ENCODE results near the gene PDK2. TPM values are rescaled to one million over a fixed set of nuclear protein-coding genes. Genes with fewer than 3 reads are reported as not detected.

PDK2 gene
- total RNA-seq = 19.2 and 19.3 TPM in 2 replicates
- polyA plus RNA-seq = 41.0 and 44.6 TPM in 2 replicates
- 27.6 and 28.3 TPM in 2 replicates for polyA plus RNA-seq (2012)
- polyA minus RNA-seq (ENCODE audit: low replicate concordance) = 178 and 230 TPM in 2 replicates

GRCh38 chr17:50094753-50095619 is at the start of gene PDK2:
PDK2 (plus strand) TSS chr17:50095351; CDS start chr17:50095436, 85 bp downstream.
- TF ChIP-seq EZH2 (IDR thresholded peaks at IDR 0.05; ENCODE audit: low read length, missing control alignments) = no peak
- no peak for TF ChIP-seq CTCF (conservative IDR thresholded peaks at IDR 0.05 in 1 of 2, IDR thresholded peaks at IDR 0.05 in 1 of 2; ENCODE audit: low read depth in 1 of 2, low read length in 2 of 2)
- H2AFZ ChIP-seq (ENCODE audit: low read length) = peak within 1 kb of the TSS; percentile 94
- H4K20me1 ChIP-seq (ENCODE audit: control insufficient read depth, extremely low read depth, insufficient read depth, low read length) = no peaks in the 10 kb centered on the region
- H3K36me3 ChIP-seq (ENCODE audit: control insufficient read depth, insufficient read depth, low read length) = peaks cover 8% of the 10 kb centered on the region
- H3K9ac ChIP-seq (ENCODE audit: insufficient read depth, low read length) = peak within 1 kb of the TSS; percentile 76
- peak within 1 kb of the TSS; percentile 85 to 94 (median 90) for H3K4me3 ChIP-seq (replicated peaks in 1 of 4; ENCODE audit: control extremely low read depth in 1 of 4, insufficient read depth in 1 of 4, low read depth in 3 of 4, low read length in 4 of 4)
- peak; percentile 95 to 96 for DNase-seq (ENCODE audit: low read depth in 2 of 2)
- no peaks in the 10 kb centered on the region for H3K9me3 ChIP-seq (ENCODE audit: control insufficient read depth, insufficient read depth, low read depth, low read length)
- peak within 1 kb of the TSS; percentile 54 for H3K27ac ChIP-seq (ENCODE audit: insufficient read depth, low read length)
- H3K4me1 ChIP-seq (ENCODE audit: control insufficient read depth, extremely low read depth, insufficient read depth, low read length) = peaks cover 14% of the 10 kb centered on the region
- no peaks in the 10 kb centered on the region for H3K79me2 ChIP-seq (ENCODE audit: control insufficient read depth, insufficient read depth, low read length)
- peak within 1 kb of the TSS; percentile 94 for H3K4me2 ChIP-seq (ENCODE audit: extremely low read depth, insufficient read depth, low read length)
- H3K27me3 ChIP-seq (ENCODE audit: control insufficient read depth, insufficient read depth, low read length) = no peaks in the 10 kb centered on the region

- no peak overlapping the region for H3K27ac ChIP-seq (ENCODE audit: insufficient read depth, low read length)
- H3K4me1 ChIP-seq (ENCODE audit: control insufficient read depth, extremely low read depth, insufficient read depth, low read length) = peaks cover 24% of the 10 kb centered on the region
- no peaks in the 10 kb centered on the region for H4K20me1 ChIP-seq (ENCODE audit: control insufficient read depth, extremely low read depth, insufficient read depth, low read length)
- H3K79me2 ChIP-seq (ENCODE audit: control insufficient read depth, insufficient read depth, low read length) = no peaks in the 10 kb centered on the region
- no peaks in the 10 kb centered on the region for H3K36me3 ChIP-seq (ENCODE audit: control insufficient read depth, insufficient read depth, low read length)
- DNase-seq (ENCODE audit: low read depth in 2 of 2) = no peak
- TF ChIP-seq CTCF (conservative IDR thresholded peaks at IDR 0.05 in 1 of 2, IDR thresholded peaks at IDR 0.05 in 1 of 2; ENCODE audit: low read depth in 1 of 2, low read length in 2 of 2) (no peak), EZH2 (IDR thresholded peaks at IDR 0.05; ENCODE audit: low read length, missing control alignments) (no peak)
- H3K4me2 ChIP-seq (ENCODE audit: extremely low read depth, insufficient read depth, low read length) = no peak overlapping the region
- no peak overlapping the region for H3K9ac ChIP-seq (ENCODE audit: insufficient read depth, low read length)
- no peaks in the 10 kb centered on the region for H3K9me3 ChIP-seq (ENCODE audit: control insufficient read depth, insufficient read depth, low read depth, low read length)
- no peak overlapping the region for H3K4me3 ChIP-seq (replicated peaks in 1 of 4; ENCODE audit: control extremely low read depth in 1 of 4, insufficient read depth in 1 of 4, low read depth in 3 of 4, low read length in 4 of 4)
- no peaks in the 10 kb centered on the region for H3K27me3 ChIP-seq (ENCODE audit: control insufficient read depth, insufficient read depth, low read length)
- H2AFZ ChIP-seq (ENCODE audit: low read length) = no peak overlapping the region
Observed at GRCh38 chr17:50046179-50046578, 49.0 kb upstream of the PDK2 start.

- Histone ChIP-seq H3K4me1 (ENCODE audit: control insufficient read depth, extremely low read depth, insufficient read depth, low read length) (peaks cover 29% of the 10 kb centered on the region), H3K36me3 (ENCODE audit: control insufficient read depth, insufficient read depth, low read length) (no peaks in the 10 kb centered on the region), H3K9me3 (ENCODE audit: control insufficient read depth, insufficient read depth, low read depth, low read length) (no peaks in the 10 kb centered on the region), H3K4me2 (ENCODE audit: extremely low read depth, insufficient read depth, low read length) (no peak overlapping the region), H3K27me3 (ENCODE audit: control insufficient read depth, insufficient read depth, low read length) (no peaks in the 10 kb centered on the region), H3K9ac (ENCODE audit: insufficient read depth, low read length) (no peak overlapping the region), H3K27ac (ENCODE audit: insufficient read depth, low read length) (no peak overlapping the region), H3K4me3 (replicated peaks in 1 of 4; ENCODE audit: control extremely low read depth in 1 of 4, insufficient read depth in 1 of 4, low read depth in 3 of 4, low read length in 4 of 4) (no peak overlapping the region), H2AFZ (ENCODE audit: low read length) (no peak overlapping the region), H4K20me1 (ENCODE audit: control insufficient read depth, extremely low read depth, insufficient read depth, low read length) (no peaks in the 10 kb centered on the region), H3K79me2 (ENCODE audit: control insufficient read depth, insufficient read depth, low read length) (no peaks in the 10 kb centered on the region)
- no peak for TF ChIP-seq CTCF (conservative IDR thresholded peaks at IDR 0.05 in 1 of 2, IDR thresholded peaks at IDR 0.05 in 1 of 2; ENCODE audit: low read depth in 1 of 2, low read length in 2 of 2)
- no peak for DNase-seq (ENCODE audit: low read depth in 2 of 2)
Observed at GRCh38 chr17:50046667-50047066, 48.5 kb upstream of the PDK2 start.

Measured in fibroblast of lung (primary cell).